ENCODE measurements around the gene MACF1. TPM values are rescaled to one million over a fixed set of nuclear protein-coding genes. Genes with fewer than 3 reads are reported as not detected.

The MACF1 gene
- total RNA-seq, 6 donors from 2014 or later = 359 to 1,160 (median 531) TPM

GRCh38 chr1:39394598-39394997 lies 190.1 kb downstream of the MACF1 start:
- peak overlapping the region; percentile 18 to 76 (median 65) for H3K27ac ChIP-seq
- H3K4me3 ChIP-seq = no peak overlapping the region
- TF ChIP-seq POLR2AphosphoS5 (IDR thresholded peaks at IDR 0.05) = no peak
- TF ChIP-seq POLR2A (IDR thresholded peaks at IDR 0.05) = no peak
- TF ChIP-seq CTCF (IDR thresholded peaks at IDR 0.05) = no peak
- no peak for TF ChIP-seq EP300 (IDR thresholded peaks at IDR 0.05)
- no peaks in the 10 kb centered on the region for H3K9me3 ChIP-seq
- DNase-seq (no peak), ATAC-seq (ENCODE audit: low FRiP score in 2 of 2) (no peak)
- 24 to 29% methylated on average over 3 of the region's 3 CpGs for WGBS, 2 donors
- peaks cover 73 to 87% (median 84%) of the 10 kb centered on the region in 4 donors for H3K4me1 ChIP-seq
- peaks cover 0 to 14% (median 8%) of the 10 kb centered on the region in 4 donors for H3K36me3 ChIP-seq
- no peaks in the 10 kb centered on the region for H3K27me3 ChIP-seq

GRCh38 chr1:39395357-39395831 lies 190.9 kb downstream of the MACF1 start:
- whole genome bisulfite sequencing, 2 donors = 17 to 24% methylated on average over 1 of the region's 1 CpG
- peak; percentile 49 to 51 for ATAC-seq (ENCODE audit: low FRiP score in 2 of 2)
- H3K36me3 ChIP-seq = peaks cover 0 to 8% (median 3%) of the 10 kb centered on the region in 4 donors
- DNase-seq = no peak
- no peak overlapping the region for H3K4me3 ChIP-seq
- H3K9me3 ChIP-seq = no peaks in the 10 kb centered on the region
- H3K27ac ChIP-seq = peak overlapping the region; percentile 8 to 76 (median 65)
- H3K4me1 ChIP-seq = peaks cover 73 to 94% (median 86%) of the 10 kb centered on the region in 4 donors
- no peak for TF ChIP-seq EP300 (IDR thresholded peaks at IDR 0.05)
- TF ChIP-seq CTCF (IDR thresholded peaks at IDR 0.05) = no peak
- no peak for TF ChIP-seq POLR2AphosphoS5 (IDR thresholded peaks at IDR 0.05)
- no peak for TF ChIP-seq POLR2A (IDR thresholded peaks at IDR 0.05)
- no peaks in the 10 kb centered on the region for H3K27me3 ChIP-seq

DNA sequence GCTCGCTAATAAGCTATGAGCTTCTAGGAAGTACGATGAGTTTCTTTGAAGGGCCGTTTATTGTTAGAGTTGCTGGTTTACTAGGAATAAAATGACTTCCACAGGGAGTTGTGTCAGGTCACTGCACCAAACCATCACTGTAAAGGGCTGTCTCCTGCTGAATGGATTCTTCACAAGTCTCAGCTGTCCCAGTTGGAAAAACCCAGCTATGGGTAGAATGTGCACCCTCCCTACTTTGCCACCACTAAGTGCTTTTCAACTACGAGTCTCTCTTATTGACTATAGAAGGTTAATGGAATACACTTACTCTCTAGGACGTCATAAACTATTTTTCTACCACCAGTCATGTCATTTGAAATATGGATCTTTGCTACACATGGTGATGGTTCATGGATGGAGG lies 192.2 kb downstream of the MACF1 start:
- Histone ChIP-seq H3K36me3 (peaks cover 0 to 8% (median 1%) of the 10 kb centered on the region in 4 donors), H3K27ac (peak overlapping the region in 3 of 4 donors; percentile 9 to 76 (median 53)), H3K9me3 (no peaks in the 10 kb centered on the region), H3K4me1 (peaks cover 69 to 86% (median 77%) of the 10 kb centered on the region in 4 donors), H3K4me3 (no peak overlapping the region), H3K27me3 (no peaks in the 10 kb centered on the region)
- no peak for DNase-seq
- 67 to 75% methylated on average over 5 of the region's 5 CpGs for WGBS, 2 donors
- TF ChIP-seq POLR2A (IDR thresholded peaks at IDR 0.05) (no peak), CTCF (IDR thresholded peaks at IDR 0.05) (no peak), POLR2AphosphoS5 (IDR thresholded peaks at IDR 0.05) (no peak), EP300 (IDR thresholded peaks at IDR 0.05) (no peak)
- ATAC-seq (ENCODE audit: low FRiP score in 2 of 2) = no peak

DNA sequence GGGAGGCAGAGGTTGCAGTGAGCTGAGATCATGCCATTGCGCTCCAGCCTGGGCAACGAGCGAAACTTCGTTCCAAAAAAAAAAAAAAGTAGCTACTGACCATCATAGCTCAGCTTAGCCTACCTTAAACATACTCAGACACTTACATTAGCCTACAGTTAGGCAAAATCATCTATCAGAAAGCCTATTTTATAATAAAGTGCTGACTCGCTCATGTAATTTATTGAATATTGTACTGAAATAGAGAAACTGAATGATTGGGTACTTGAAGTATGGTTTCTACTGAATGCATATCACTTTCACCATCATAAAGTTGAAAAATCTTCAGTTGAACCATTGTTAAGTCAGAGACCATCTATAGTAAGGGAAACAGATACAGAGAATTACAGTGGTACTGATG lies 193.0 kb downstream of the MACF1 start:
- DNase-seq (no peak), ATAC-seq (ENCODE audit: low FRiP score in 2 of 2) (no peak)
- WGBS, 2 donors = 89 to 93% methylated on average over 5 of the region's 5 CpGs
- Histone ChIP-seq H3K36me3 (peaks cover 0 to 8% (median 1%) of the 10 kb centered on the region in 4 donors), H3K9me3 (no peaks in the 10 kb centered on the region), H3K27me3 (no peaks in the 10 kb centered on the region), H3K4me3 (no peak overlapping the region), H3K4me1 (peaks cover 61 to 78% (median 70%) of the 10 kb centered on the region in 4 donors), H3K27ac (peak overlapping the region in 3 of 4 donors; percentile 67 to 83 (median 78))
- no peak for TF ChIP-seq POLR2AphosphoS5 (IDR thresholded peaks at IDR 0.05)
- TF ChIP-seq POLR2A (IDR thresholded peaks at IDR 0.05) = no peak

DNA sequence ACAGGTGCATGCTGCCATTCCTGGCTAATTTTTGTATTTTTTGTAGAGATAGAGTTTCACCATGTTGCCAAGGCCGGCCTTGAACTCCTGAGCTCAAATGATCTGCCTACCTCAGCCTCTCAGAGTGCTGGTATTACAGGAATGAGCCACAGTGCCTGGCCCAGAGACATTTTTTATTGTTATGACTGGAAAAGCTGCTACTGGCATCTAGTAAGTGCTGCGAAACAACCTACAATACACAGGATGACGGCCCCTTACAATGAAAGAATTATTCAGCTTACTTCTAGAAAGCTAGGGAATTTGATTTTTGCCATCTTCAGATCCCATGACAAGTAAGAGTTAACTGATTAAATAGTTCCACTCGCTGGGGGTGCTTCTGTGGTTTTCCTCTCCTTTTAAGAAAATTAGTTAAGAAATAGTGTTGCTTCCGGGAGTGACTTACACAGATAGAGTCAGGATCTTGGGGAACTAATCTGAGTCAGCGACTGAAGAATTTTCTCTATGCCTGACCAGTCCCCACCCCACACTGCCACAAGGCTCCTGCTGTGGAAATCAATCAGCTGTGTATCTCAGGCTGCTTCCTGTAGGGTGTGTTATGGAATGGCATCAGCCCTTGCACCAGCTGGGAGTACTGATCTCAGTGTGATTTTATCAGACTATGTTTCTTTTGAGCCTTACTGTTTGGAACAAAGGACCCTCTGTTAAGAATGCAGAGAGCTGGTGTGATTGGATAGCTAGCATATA lies 194.0 kb downstream of the MACF1 start:
- no peaks in the 10 kb centered on the region for H3K27me3 ChIP-seq
- H3K4me3 ChIP-seq = no peak overlapping the region
- 23 to 33% methylated on average over 6 of the region's 6 CpGs for WGBS, 2 donors
- no peaks in the 10 kb centered on the region for H3K9me3 ChIP-seq
- no peak for TF ChIP-seq POLR2A (IDR thresholded peaks at IDR 0.05)
- TF ChIP-seq POLR2AphosphoS5 (IDR thresholded peaks at IDR 0.05) = peak; percentile 76 to 80
- TF ChIP-seq EP300 (IDR thresholded peaks at IDR 0.05) = no peak
- TF ChIP-seq CTCF (IDR thresholded peaks at IDR 0.05) = peak in 4 of 6 experiments; percentile 13 to 38 (median 16)
- peaks cover 0 to 8% (median 1%) of the 10 kb centered on the region in 4 donors for H3K36me3 ChIP-seq
- DNase-seq (peak in 1 of 2 donors; percentile 81), ATAC-seq (ENCODE audit: low FRiP score in 2 of 2) (peak; percentile 95 to 97)
- peak overlapping the region; percentile 67 to 83 (median 77) for H3K27ac ChIP-seq
- peaks cover 57 to 73% (median 64%) of the 10 kb centered on the region in 4 donors for H3K4me1 ChIP-seq
